GDM1 (cell line): Measurements from ENCODE around the gene ZDHHC19.
"Not testable (repeated sequence)": the region's sequence is repeated elsewhere in the genome, so short reads cannot be mapped to it uniquely, and the experiment has no call there.

ENCODE experiments used
- DNase-seq: peaks from one replicate; lab custom pipeline; 2025; lab: John Stamatoyannopoulos, UW

The ZDHHC19 gene

DNA sequence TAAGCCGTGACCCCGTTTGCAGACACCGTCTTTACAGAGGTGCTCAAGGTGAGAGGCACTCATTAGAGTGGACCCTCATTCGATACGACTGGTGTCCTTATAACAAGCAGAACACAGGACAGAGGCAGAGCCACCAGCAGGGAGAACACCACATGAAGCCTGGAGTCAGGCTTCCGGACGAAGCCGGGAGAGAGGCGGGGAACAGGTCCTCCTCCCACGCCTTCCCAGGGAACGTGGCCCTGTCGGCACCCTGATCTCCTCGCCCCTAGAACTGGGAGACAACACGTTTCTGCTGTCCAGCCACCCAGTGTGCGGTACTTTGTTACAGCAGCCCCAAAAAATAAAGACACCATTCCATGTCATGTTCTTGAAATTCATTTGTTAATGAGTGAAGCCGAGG, 33.6 kb downstream of the ZDHHC19 start:
- no peak for DNase-seq

DNA sequence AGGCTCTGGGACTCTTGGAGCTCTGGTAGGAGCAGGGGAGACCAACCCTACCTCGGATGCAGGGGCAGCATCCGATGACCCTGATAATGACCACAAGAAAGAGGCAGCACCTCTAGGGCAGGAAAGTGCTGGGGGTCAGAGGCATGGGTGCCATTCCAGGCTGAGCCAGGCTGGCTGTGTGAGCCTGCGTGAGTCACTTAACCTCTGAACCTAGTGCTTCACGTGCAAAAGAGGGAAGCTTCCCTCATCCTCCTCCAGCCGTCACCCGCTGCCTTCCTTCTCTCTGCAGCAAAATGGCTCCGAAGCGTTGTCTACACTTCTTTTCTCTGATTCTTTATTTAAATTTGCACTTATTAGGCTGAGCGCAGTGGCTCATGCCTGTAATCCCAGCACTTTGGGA, 35.5 kb downstream of the ZDHHC19 start:
- no peak for DNase-seq

GRCh38 chr3:196175116-196175625, 36.0 kb downstream of the ZDHHC19 start:
- no peak for DNase-seq

GRCh38 chr3:196174652-196175051, 36.5 kb downstream of the ZDHHC19 start:
- DNase-seq = no peak

DNA sequence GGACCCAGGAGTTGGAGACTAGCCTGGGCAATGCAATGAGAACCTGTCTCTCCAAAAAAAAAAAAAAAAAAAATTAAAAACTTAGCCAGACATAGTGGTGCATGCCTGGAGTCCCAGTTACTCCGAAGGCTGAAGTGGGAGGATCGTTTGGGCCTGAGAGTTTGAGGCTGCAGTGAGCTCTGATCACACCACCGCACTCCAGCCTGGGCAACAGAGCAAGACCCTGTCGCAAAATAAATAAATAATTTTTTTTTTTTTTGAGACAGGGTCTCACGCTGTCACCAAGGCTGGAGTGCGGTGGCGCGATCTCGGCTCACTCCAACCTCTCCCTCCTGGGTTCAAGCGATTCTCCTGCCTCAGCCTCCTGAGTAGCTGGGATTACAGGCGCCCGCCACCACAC, 40.9 kb downstream of the ZDHHC19 start:
- DNase-seq = not testable (repeated sequence)

DNA sequence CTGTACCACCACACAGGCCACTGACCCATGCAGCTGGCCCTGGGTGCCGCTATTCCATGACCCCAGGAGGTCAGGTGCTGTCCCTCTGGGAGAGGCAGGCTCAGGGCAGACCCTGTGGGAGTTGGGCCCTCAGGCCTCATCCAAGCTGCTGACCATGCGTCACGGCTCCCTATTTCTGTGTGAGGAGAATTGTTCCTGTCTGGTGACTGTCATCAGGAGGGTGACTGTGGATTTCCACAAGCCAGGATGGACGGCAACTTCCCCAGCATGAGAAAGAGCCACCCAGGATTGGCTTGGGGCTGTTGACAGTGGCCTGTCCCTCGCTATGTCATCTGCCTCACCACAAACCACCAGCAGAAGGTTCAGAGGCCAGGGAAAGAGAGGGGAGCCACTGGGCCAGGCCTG, 41.4 kb downstream of the ZDHHC19 start:
- no peak for DNase-seq

- DNase-seq = no peak
These were observed 42.3 kb downstream of the ZDHHC19 start for GRCh38 chr3:196168808-196169391.

DNA sequence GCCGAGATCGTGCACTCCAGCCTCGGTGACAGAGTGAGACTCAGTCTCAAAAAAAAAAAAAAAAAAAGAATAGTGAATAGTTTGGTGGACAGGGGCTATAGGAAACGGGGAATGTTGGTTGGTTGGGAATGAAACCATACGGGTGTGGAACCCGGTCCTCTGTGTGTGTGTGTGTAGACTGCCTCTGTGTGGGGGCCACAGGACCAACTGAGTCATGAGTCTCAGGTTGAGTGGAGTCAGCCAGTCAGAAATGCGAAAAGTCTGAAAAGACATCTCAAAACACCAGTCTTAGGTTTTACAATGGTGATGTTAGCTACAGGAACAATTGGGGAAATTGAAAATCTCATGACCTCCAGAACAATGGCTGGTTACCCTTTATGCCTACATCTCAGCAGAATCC, 44.5 kb downstream of the ZDHHC19 start:
- no peak for DNase-seq

DNA sequence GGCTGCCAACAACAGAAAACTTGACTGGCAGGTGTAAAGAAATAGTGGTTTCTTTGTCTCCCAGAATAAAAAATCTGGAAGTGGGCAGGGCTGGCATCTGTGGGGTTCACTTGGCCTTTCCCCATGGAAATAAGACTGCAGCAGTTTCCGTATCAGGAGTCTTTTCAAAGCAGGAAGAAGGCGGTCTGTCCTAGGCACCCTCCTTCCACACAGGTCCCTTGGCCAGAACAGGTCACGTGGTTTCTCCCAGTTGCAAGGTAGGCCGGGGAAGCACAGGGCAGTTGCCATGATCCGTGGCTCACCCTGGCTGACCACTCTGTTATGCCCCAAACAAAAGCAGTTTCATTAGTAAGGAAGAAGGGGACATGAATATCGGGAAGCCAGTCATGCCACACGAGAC, 45.4 kb downstream of the ZDHHC19 start:
- no peak for DNase-seq

- not testable (repeated sequence) for DNase-seq
These were observed 46.1 kb downstream of the ZDHHC19 start for GRCh38 chr3:196165006-196165575.

GRCh38 chr3:196164576-196164975, 46.6 kb downstream of the ZDHHC19 start:
- DNase-seq = no peak

- DNase-seq = no peak
These were observed 47.3 kb downstream of the ZDHHC19 start for GRCh38 chr3:196163666-196164493.

GRCh38 chr3:196163212-196163611, 48.0 kb downstream of the ZDHHC19 start:
- DNase-seq = no peak

GRCh38 chr3:196162679-196163078, 48.5 kb downstream of the ZDHHC19 start:
- no peak for DNase-seq

DNA sequence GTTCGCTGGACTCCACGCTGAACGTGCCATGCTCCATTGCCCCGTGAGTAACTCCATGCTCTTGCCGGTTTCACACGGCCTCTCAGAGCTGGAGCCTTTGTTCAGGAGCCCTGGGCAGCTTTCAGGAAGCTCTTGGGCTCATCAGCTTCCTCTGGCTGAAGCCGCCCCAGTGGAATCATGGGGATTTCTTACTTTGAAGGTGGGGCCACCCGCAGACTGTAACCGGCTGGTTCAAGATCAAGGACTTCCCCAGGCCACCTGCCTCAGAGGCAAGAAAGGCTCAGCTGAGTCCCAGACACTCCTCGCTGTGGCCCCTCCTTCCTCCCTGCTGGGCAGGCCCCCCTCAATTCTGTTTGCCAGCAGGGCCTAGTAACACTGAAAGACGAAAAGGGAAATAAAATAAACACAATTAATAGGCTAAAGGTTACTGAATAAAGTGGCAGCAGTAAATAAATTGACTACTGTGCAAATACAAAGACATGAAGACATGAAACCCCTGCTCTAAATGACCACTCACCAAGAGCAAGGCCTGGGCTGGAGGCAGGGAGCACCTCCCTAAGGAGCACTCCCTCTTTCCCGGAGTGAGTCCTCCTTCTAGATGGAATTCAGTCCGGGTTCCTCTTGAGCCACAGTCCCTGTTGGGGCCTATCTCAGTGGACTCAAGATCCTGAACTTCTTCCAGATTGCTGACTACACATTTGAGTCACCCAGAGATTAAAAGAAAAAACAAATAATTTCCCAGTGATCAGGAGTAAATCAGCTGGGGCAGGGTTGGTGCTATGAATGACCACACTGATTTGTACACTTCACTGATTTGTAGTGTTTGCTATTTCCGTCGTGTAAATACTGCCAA, 51.0 kb downstream of the ZDHHC19 start:
- peak; percentile 49 for DNase-seq

GRCh38 chr3:196159526-196159925, 51.7 kb downstream of the ZDHHC19 start:
- DNase-seq = no peak

GRCh38 chr3:196156160-196156559, 55.0 kb downstream of the ZDHHC19 start:
- no peak for DNase-seq

GRCh38 chr3:196150481-196150880, 60.7 kb downstream of the ZDHHC19 start:
- no peak for DNase-seq

- no peak for DNase-seq
These were observed 61.3 kb downstream of the ZDHHC19 start for GRCh38 chr3:196149831-196150301.

- no peak for DNase-seq
These were observed 61.8 kb downstream of the ZDHHC19 start for GRCh38 chr3:196149375-196149774.
